HEK293 (cell line): ENCODE data around the gene HPS6.

Source experiments
- CTCF ChIA-PET: fragments of 350-600 bp; formaldehyde crosslinking; extraction: SDS; loops from one replicate; lab custom pipeline; 2021; ENCODE audit warnings: antibody characterized with exemption; lab: Yijun Ruan, JAX
- POLR2A ChIA-PET: fragments of 300-600 bp; formaldehyde crosslinking; extraction: SDS; loops from one replicate; lab custom pipeline; 2020; ENCODE audit warnings: antibody characterized with exemption, inconsistent platforms; lab: Yijun Ruan, JAX
- H3K27ac ChIP-seq: fragments of 200-500 bp; sonication (Bioruptor generic); 2 replicates; pipeline ENCODE4 v1.5.1; 2014; ENCODE audit warnings: low read depth, low read length, control low read depth, inconsistent platforms; ENCODE audit errors: extremely low read depth
- H3K36me3 ChIP-seq, 2 experiments: fragments of 200-500 bp in 1 of 2; sonication (Bioruptor generic) in 1 of 2; 1 replicate in 1 of 2; 2 replicates in 1 of 2; pipeline ENCODE4 v1.5.1; 2014 to 2017; ENCODE audit warnings: inconsistent platforms in 2 of 2, low read length in 2 of 2; ENCODE audit not compliant: control insufficient read depth in 2 of 2, insufficient read depth in 1 of 2
- H3K4me1 ChIP-seq: fragments of 200-500 bp; sonication (Bioruptor generic); 2 replicates; pipeline ENCODE4 v1.5.1; 2014; ENCODE audit warnings: mild to moderate bottlenecking, low read length, inconsistent platforms; ENCODE audit not compliant: control insufficient read depth, insufficient read depth
- H3K4me3 ChIP-seq: 2 replicates; pipeline ENCODE4 v1.5.1; 2011; ENCODE audit warnings: low read depth, mild to moderate bottlenecking, control low read depth, low read length, moderate library complexity
- H3K9me3 ChIP-seq: fragments of 200-500 bp; sonication (Bioruptor generic); 2 replicates; pipeline ENCODE4 v1.5.1; 2014; ENCODE audit warnings: low read depth, low read length, inconsistent platforms; ENCODE audit not compliant: control insufficient read depth, insufficient read depth
- EGR2 ChIP-seq: fragments of 450-650 bp; formaldehyde crosslinking; IDR thresholded peaks from 2 replicates; pipeline ENCODE4 v1.5.1; 2016; ENCODE audit warnings: low read depth, missing biosample characterization, missing genetic modification characterization
- HOXD13 ChIP-seq: sonication (generic); formaldehyde crosslinking; IDR thresholded peaks from 2 replicates; pipeline ENCODE4 v1.8.0; 2022; ENCODE audit warnings: missing genetic modification reagents, borderline replicate concordance
- IKZF3 ChIP-seq: fragments of 450-650 bp; IDR thresholded peaks from 2 replicates; pipeline ENCODE4 v1.5.0; 2018; ENCODE audit warnings: missing biosample characterization, mild to moderate bottlenecking, missing genetic modification characterization, moderate library complexity
- RBAK ChIP-seq: fragments of 450-650 bp; formaldehyde crosslinking; IDR thresholded peaks from 2 replicates; pipeline ENCODE4 v1.5.1; 2016; ENCODE audit warnings: missing biosample characterization, missing genetic modification characterization
- WT1 ChIP-seq: fragments of 450-650 bp; formaldehyde crosslinking; IDR thresholded peaks from 2 replicates; pipeline ENCODE4 v1.5.1; 2016; ENCODE audit warnings: missing biosample characterization, missing genetic modification characterization
- ZEB2 ChIP-seq: fragments of 450-650 bp; formaldehyde crosslinking; IDR thresholded peaks from 2 replicates; pipeline ENCODE4 v1.5.1; 2016; ENCODE audit warnings: missing biosample characterization, missing genetic modification characterization
- ZNF146 ChIP-seq: fragments of 450-650 bp; formaldehyde crosslinking; IDR thresholded peaks from 2 replicates; pipeline ENCODE4 v1.5.1; 2016; ENCODE audit warnings: missing biosample characterization, missing genetic modification characterization
- ZNF2 ChIP-seq: fragments of 450-650 bp; formaldehyde crosslinking; IDR thresholded peaks from 2 replicates; pipeline ENCODE4 v1.5.1; 2016; ENCODE audit warnings: missing biosample characterization, missing genetic modification characterization
- ZNF266 ChIP-seq: fragments of 450-650 bp; formaldehyde crosslinking; IDR thresholded peaks from 2 replicates; pipeline ENCODE4 v1.5.1; 2016; ENCODE audit warnings: missing biosample characterization, missing genetic modification characterization, low read depth
- ZNF311 ChIP-seq: fragments of 450-650 bp; formaldehyde crosslinking; IDR thresholded peaks from 2 replicates; pipeline ENCODE4 v1.5.1; 2017; ENCODE audit warnings: missing biosample characterization, missing genetic modification characterization, borderline replicate concordance
- ZNF529 ChIP-seq: fragments of 450-650 bp; formaldehyde crosslinking; IDR thresholded peaks from 2 replicates; pipeline ENCODE4 v1.5.1; 2017; ENCODE audit warnings: missing genetic modification characterization, missing biosample characterization; ENCODE audit not compliant: insufficient replicate concordance
- ZNF658 ChIP-seq: fragments of 450-650 bp; formaldehyde crosslinking; IDR thresholded peaks from 2 replicates; pipeline ENCODE4; 2016; ENCODE audit warnings: missing biosample characterization, missing genetic modification characterization
- ZNF747 ChIP-seq: fragments of 450-650 bp; formaldehyde crosslinking; IDR thresholded peaks from 2 replicates; pipeline ENCODE4 v1.5.1; 2016; ENCODE audit warnings: missing biosample characterization, missing genetic modification characterization
- ZNF791 ChIP-seq: fragments of 450-650 bp; formaldehyde crosslinking; IDR thresholded peaks from 2 replicates; pipeline ENCODE4 v1.5.1; 2016; ENCODE audit warnings: missing biosample characterization, missing genetic modification characterization
- TF ChIP-seq, protein P1 (sequence below): fragments of 450-650 bp; formaldehyde crosslinking; IDR thresholded peaks from 2 replicates; pipeline ENCODE4 v1.5.1; 2017; ENCODE audit warnings: missing biosample characterization, missing genetic modification characterization
- TF ChIP-seq, protein P2 (sequence below): fragments of 450-650 bp; formaldehyde crosslinking; IDR thresholded peaks from 2 replicates; pipeline ENCODE4 v1.5.1; 2017; ENCODE audit warnings: missing biosample characterization, missing genetic modification characterization
- TF ChIP-seq, protein P3 (sequence below): fragments of 450-650 bp; formaldehyde crosslinking; IDR thresholded peaks from 2 replicates; pipeline ENCODE4 v1.5.1; 2017; ENCODE audit warnings: missing biosample characterization, missing genetic modification characterization
- TF ChIP-seq, protein P4 (sequence below): fragments of 450-650 bp; formaldehyde crosslinking; IDR thresholded peaks from 2 replicates; pipeline ENCODE4 v1.5.1; 2016; ENCODE audit warnings: missing biosample characterization, missing genetic modification characterization
- TF ChIP-seq, protein P5 (sequence below): fragments of 450-650 bp; formaldehyde crosslinking; IDR thresholded peaks from 2 replicates; pipeline ENCODE4 v1.5.1; 2016; ENCODE audit warnings: missing biosample characterization, missing genetic modification characterization
- TF ChIP-seq, protein P6 (sequence below): fragments of 450-650 bp; formaldehyde crosslinking; IDR thresholded peaks from 2 replicates; pipeline ENCODE4 v1.5.1; 2016; ENCODE audit warnings: missing biosample characterization, missing genetic modification characterization
- TF ChIP-seq, protein P7 (sequence below): fragments of 450-650 bp; formaldehyde crosslinking; IDR thresholded peaks from 2 replicates; pipeline ENCODE4 v1.5.1; 2016; ENCODE audit warnings: missing biosample characterization, missing genetic modification characterization
- TF ChIP-seq, protein P8 (sequence below): fragments of 450-650 bp; formaldehyde crosslinking; IDR thresholded peaks from 2 replicates; pipeline ENCODE4 v1.5.1; 2017; ENCODE audit warnings: missing biosample characterization, missing genetic modification characterization

HPS6 gene

DNA sequence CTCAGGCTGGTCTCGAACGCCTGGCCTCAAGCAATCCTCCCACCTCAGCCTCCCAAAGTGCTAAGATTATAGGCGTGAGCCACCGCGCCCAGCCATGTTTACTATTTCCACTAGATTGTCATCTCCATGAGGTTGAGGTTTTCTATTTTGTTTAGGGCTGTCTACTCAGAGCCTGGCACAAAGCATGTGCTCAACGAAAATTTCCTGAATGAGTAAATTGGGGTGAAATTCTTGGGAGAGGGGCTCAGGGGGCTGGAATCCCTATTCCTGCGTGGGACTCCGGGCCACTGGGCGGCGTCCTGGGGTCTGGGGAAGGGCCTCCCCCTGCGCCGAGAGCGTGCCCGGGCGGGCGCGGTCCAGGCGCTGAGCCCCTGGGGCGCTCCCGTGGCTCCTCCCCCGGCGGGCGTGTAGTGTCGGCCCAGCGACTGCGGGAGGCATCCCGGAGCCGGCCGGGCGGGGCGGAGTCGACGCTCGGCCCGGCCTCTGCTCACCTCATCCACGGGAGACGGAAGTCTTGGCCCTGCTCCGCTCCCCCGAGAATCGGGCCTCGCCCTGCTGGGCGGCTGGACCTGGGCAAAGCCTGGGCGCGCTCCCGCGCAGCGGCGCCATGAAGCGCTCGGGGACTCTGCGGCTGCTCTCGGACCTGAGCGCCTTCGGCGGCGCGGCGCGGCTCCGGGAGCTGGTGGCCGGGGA is at the start of gene HPS6:
TSS of gene HPS6 (plus strand) at position 482 of the 693 bp plus-strand sequence. CDS start at position 608, 126 bp downstream.
- peaks cover 0 to 21% of the 10 kb centered on the region in 2 experiments; a peak in 2 of 3 replicates for H3K36me3 ChIP-seq
- peak within 1 kb of the TSS; percentile 94 for H3K27ac ChIP-seq
- ChIA-PET POLR2A (interaction anchor here (2.6 kb wide), 1 partner anchor 9 kb away, joined by 14 read pairs; the partner anchor contains the start of gene ARMH3), CTCF (interaction anchor here (1.0 to 2.1 kb wide), 2 partner anchors 55 to 224 kb away, joined by 3 to 9 read pairs; no protein-coding TSS in a partner anchor)
- peaks cover 8% of the 10 kb centered on the region for H3K4me1 ChIP-seq
- no peaks in the 10 kb centered on the region for H3K9me3 ChIP-seq
- H3K4me3 ChIP-seq: peak within 1 kb of the TSS; percentile 76
- no peak for TF ChIP-seq ZNF311 (tag by site-specific recombination)
- TF ChIP-seq, protein P1, sequence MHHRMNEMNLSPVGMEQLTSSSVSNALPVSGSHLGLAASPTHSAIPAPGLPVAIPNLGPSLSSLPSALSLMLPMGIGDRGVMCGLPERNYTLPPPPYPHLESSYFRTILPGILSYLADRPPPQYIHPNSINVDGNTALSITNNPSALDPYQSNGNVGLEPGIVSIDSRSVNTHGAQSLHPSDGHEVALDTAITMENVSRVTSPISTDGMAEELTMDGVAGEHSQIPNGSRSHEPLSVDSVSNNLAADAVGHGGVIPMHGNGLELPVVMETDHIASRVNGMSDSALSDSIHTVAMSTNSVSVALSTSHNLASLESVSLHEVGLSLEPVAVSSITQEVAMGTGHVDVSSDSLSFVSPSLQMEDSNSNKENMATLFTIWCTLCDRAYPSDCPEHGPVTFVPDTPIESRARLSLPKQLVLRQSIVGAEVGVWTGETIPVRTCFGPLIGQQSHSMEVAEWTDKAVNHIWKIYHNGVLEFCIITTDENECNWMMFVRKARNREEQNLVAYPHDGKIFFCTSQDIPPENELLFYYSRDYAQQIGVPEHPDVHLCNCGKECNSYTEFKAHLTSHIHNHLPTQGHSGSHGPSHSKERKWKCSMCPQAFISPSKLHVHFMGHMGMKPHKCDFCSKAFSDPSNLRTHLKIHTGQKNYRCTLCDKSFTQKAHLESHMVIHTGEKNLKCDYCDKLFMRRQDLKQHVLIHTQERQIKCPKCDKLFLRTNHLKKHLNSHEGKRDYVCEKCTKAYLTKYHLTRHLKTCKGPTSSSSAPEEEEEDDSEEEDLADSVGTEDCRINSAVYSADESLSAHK (tag by site-specific recombination): no peak
- TF ChIP-seq, protein P2, sequence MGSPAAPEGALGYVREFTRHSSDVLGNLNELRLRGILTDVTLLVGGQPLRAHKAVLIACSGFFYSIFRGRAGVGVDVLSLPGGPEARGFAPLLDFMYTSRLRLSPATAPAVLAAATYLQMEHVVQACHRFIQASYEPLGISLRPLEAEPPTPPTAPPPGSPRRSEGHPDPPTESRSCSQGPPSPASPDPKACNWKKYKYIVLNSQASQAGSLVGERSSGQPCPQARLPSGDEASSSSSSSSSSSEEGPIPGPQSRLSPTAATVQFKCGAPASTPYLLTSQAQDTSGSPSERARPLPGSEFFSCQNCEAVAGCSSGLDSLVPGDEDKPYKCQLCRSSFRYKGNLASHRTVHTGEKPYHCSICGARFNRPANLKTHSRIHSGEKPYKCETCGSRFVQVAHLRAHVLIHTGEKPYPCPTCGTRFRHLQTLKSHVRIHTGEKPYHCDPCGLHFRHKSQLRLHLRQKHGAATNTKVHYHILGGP (tag by site-specific recombination): no peak
- TF ChIP-seq HOXD13: no peak
- no peak for TF ChIP-seq ZNF266 (tag by site-specific recombination)
- TF ChIP-seq, protein P3, sequence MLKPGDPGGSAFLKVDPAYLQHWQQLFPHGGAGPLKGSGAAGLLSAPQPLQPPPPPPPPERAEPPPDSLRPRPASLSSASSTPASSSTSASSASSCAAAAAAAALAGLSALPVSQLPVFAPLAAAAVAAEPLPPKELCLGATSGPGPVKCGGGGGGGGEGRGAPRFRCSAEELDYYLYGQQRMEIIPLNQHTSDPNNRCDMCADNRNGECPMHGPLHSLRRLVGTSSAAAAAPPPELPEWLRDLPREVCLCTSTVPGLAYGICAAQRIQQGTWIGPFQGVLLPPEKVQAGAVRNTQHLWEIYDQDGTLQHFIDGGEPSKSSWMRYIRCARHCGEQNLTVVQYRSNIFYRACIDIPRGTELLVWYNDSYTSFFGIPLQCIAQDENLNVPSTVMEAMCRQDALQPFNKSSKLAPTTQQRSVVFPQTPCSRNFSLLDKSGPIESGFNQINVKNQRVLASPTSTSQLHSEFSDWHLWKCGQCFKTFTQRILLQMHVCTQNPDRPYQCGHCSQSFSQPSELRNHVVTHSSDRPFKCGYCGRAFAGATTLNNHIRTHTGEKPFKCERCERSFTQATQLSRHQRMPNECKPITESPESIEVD: no peak
- TF ChIP-seq WT1 (tag by site-specific recombination): peak; percentile 36
- TF ChIP-seq ZNF747 (tag by site-specific recombination): no peak
- no peak for TF ChIP-seq RBAK
- no peak for TF ChIP-seq ZNF658
- TF ChIP-seq ZNF2 (tag by site-specific recombination): peak; percentile 44
- TF ChIP-seq, protein P4, sequence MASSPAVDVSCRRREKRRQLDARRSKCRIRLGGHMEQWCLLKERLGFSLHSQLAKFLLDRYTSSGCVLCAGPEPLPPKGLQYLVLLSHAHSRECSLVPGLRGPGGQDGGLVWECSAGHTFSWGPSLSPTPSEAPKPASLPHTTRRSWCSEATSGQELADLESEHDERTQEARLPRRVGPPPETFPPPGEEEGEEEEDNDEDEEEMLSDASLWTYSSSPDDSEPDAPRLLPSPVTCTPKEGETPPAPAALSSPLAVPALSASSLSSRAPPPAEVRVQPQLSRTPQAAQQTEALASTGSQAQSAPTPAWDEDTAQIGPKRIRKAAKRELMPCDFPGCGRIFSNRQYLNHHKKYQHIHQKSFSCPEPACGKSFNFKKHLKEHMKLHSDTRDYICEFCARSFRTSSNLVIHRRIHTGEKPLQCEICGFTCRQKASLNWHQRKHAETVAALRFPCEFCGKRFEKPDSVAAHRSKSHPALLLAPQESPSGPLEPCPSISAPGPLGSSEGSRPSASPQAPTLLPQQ: peak; percentile 48; the same call in 1 of the 2 replicates
- TF ChIP-seq ZNF791: no peak
- TF ChIP-seq, protein P5, sequence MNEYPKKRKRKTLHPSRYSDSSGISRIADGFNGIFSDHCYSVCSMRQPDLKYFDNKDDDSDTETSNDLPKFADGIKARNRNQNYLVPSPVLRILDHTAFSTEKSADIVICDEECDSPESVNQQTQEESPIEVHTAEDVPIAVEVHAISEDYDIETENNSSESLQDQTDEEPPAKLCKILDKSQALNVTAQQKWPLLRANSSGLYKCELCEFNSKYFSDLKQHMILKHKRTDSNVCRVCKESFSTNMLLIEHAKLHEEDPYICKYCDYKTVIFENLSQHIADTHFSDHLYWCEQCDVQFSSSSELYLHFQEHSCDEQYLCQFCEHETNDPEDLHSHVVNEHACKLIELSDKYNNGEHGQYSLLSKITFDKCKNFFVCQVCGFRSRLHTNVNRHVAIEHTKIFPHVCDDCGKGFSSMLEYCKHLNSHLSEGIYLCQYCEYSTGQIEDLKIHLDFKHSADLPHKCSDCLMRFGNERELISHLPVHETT (tag by site-specific recombination): no peak
- no peak for TF ChIP-seq ZNF146 (tag by site-specific recombination)
- peak; percentile 82 for TF ChIP-seq ZEB2 (tag by site-specific recombination)
- TF ChIP-seq ZNF529: no peak
- TF ChIP-seq IKZF3 (tag by site-specific recombination): peak; percentile 95
- TF ChIP-seq, protein P6, sequence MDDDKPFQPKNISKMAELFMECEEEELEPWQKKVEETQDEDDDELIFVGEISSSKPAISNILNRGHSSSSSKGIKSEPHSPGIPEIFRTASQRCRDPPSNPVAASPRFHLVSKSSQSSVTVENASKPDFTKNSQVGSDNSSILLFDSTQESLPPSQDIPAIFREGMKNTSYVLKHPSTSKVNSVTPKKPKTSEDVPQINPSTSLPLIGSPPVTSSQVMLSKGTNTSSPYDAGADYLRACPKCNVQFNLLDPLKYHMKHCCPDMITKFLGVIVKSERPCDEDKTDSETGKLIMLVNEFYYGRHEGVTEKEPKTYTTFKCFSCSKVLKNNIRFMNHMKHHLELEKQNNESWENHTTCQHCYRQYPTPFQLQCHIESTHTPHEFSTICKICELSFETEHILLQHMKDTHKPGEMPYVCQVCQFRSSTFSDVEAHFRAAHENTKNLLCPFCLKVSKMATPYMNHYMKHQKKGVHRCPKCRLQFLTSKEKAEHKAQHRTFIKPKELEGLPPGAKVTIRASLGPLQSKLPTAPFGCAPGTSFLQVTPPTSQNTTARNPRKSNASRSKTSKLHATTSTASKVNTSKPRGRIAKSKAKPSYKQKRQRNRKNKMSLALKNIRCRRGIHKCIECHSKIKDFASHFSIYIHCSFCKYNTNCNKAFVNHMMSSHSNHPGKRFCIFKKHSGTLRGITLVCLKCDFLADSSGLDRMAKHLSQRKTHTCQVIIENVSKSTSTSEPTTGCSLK (tag by site-specific recombination): no peak
- no peak for TF ChIP-seq EGR2 (tag by site-specific recombination)
- TF ChIP-seq, protein P7, sequence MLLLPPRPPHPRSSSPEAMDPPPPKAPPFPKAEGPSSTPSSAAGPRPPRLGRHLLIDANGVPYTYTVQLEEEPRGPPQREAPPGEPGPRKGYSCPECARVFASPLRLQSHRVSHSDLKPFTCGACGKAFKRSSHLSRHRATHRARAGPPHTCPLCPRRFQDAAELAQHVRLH (tag by site-specific recombination): peak; percentile 94
- TF ChIP-seq, protein P8, sequence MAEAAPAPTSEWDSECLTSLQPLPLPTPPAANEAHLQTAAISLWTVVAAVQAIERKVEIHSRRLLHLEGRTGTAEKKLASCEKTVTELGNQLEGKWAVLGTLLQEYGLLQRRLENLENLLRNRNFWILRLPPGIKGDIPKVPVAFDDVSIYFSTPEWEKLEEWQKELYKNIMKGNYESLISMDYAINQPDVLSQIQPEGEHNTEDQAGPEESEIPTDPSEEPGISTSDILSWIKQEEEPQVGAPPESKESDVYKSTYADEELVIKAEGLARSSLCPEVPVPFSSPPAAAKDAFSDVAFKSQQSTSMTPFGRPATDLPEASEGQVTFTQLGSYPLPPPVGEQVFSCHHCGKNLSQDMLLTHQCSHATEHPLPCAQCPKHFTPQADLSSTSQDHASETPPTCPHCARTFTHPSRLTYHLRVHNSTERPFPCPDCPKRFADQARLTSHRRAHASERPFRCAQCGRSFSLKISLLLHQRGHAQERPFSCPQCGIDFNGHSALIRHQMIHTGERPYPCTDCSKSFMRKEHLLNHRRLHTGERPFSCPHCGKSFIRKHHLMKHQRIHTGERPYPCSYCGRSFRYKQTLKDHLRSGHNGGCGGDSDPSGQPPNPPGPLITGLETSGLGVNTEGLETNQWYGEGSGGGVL (tag by site-specific recombination): no peak
